Measurements from ENCODE around the gene CELF1.

The CELF1 gene

GRCh38 chr11:47440054-47440476 lies 112.9 kb downstream of the CELF1 start:
- H3K36me3 ChIP-seq: no peaks in the 10 kb centered on the region
- DNase-seq: no peak
- H3K27ac ChIP-seq: no peak overlapping the region
- no peak overlapping the region for H3K4me3 ChIP-seq (ENCODE audit: low read depth, low read length)
- H3K9me3 ChIP-seq (ENCODE audit: severe bottlenecking): no peaks in the 10 kb centered on the region
- no peak for TF ChIP-seq CTCF (IDR thresholded peaks at IDR 0.05; ENCODE audit: low read depth, low read length)
- H3K27me3 ChIP-seq (ENCODE audit: insufficient read depth, low read depth, severe bottlenecking): no peaks in the 10 kb centered on the region

- no peak for TF ChIP-seq CTCF (IDR thresholded peaks at IDR 0.05; ENCODE audit: low read depth, low read length)
- no peaks in the 10 kb centered on the region for H3K27me3 ChIP-seq (ENCODE audit: insufficient read depth, low read depth, severe bottlenecking)
- DNase-seq: no peak
- H3K9me3 ChIP-seq (ENCODE audit: severe bottlenecking): no peaks in the 10 kb centered on the region
- no peak overlapping the region for H3K27ac ChIP-seq
- no peak overlapping the region for H3K4me3 ChIP-seq (ENCODE audit: low read depth, low read length)
- H3K36me3 ChIP-seq: no peaks in the 10 kb centered on the region
Measured at GRCh38 chr11:47438721-47439120, 114.2 kb downstream of the CELF1 start.

- Histone ChIP-seq H3K36me3 (no peaks in the 10 kb centered on the region), H3K27me3 (ENCODE audit: insufficient read depth, low read depth, severe bottlenecking) (no peaks in the 10 kb centered on the region), H3K4me3 (ENCODE audit: low read depth, low read length) (no peak overlapping the region), H3K27ac (no peak overlapping the region), H3K9me3 (ENCODE audit: severe bottlenecking) (no peaks in the 10 kb centered on the region)
- DNase-seq: no peak
- TF ChIP-seq CTCF (IDR thresholded peaks at IDR 0.05; ENCODE audit: low read depth, low read length): no peak
Measured at GRCh38 chr11:47437746-47438418, 115.0 kb downstream of the CELF1 start.

GRCh38 chr11:47437218-47437745 lies 115.7 kb downstream of the CELF1 start:
- no peak overlapping the region for H3K27ac ChIP-seq
- no peak for DNase-seq
- no peaks in the 10 kb centered on the region for H3K27me3 ChIP-seq (ENCODE audit: insufficient read depth, low read depth, severe bottlenecking)
- H3K9me3 ChIP-seq (ENCODE audit: severe bottlenecking): no peaks in the 10 kb centered on the region
- no peak overlapping the region for H3K4me3 ChIP-seq (ENCODE audit: low read depth, low read length)
- no peak for TF ChIP-seq CTCF (IDR thresholded peaks at IDR 0.05; ENCODE audit: low read depth, low read length)
- H3K36me3 ChIP-seq: no peaks in the 10 kb centered on the region

- Histone ChIP-seq H3K4me3 (ENCODE audit: low read depth, low read length) (no peak overlapping the region), H3K36me3 (no peaks in the 10 kb centered on the region), H3K9me3 (ENCODE audit: severe bottlenecking) (no peaks in the 10 kb centered on the region), H3K27ac (no peak overlapping the region), H3K27me3 (ENCODE audit: insufficient read depth, low read depth, severe bottlenecking) (no peaks in the 10 kb centered on the region)
- TF ChIP-seq CTCF (IDR thresholded peaks at IDR 0.05; ENCODE audit: low read depth, low read length): no peak
- DNase-seq: no peak
Measured at GRCh38 chr11:47436726-47437125, 116.2 kb downstream of the CELF1 start.

- Histone ChIP-seq H3K27me3 (ENCODE audit: insufficient read depth, low read depth, severe bottlenecking) (no peaks in the 10 kb centered on the region), H3K36me3 (no peaks in the 10 kb centered on the region), H3K9me3 (ENCODE audit: severe bottlenecking) (no peaks in the 10 kb centered on the region), H3K27ac (no peak overlapping the region), H3K4me3 (ENCODE audit: low read depth, low read length) (no peak overlapping the region)
- TF ChIP-seq CTCF (IDR thresholded peaks at IDR 0.05; ENCODE audit: low read depth, low read length): no peak
- DNase-seq: no peak
Measured at GRCh38 chr11:47435687-47436086, 117.2 kb downstream of the CELF1 start.

All from WERI-Rb-1 (cell line).